K562 (cell line): Measurements from ENCODE around the gene SEMA3A. TPM values are rescaled to one million over a fixed set of nuclear protein-coding genes. Genes with fewer than 3 reads are reported as not detected.

Source experiments
- ATAC-seq: fragments of 200-7000 bp; cut with Tn5 transposase; 3 replicates; pipeline ENCODE4 v1.9.1; 2020; ENCODE audit warnings: moderate library complexity
- BruUV-seq: library from RNA; stranded (reverse); fragments of 400-500 nt; replicated peaks from 2 replicates; lab custom pipeline; 2021; lab: Mats Ljungman, UMichigan
- CTCF ChIA-PET: fragments of 300-600 bp; formaldehyde crosslinking; extraction: SDS; loops from one replicate; lab custom pipeline; 2021; ENCODE audit warnings: low intra/inter-chr PET ratio; lab: Yijun Ruan, JAX
- POLR2A ChIA-PET: fragments of 300-600, 350-650 bp; sonication (Branson Sonifier 250); formaldehyde crosslinking; extraction: SDS; loops from one replicate; lab custom pipeline; 2021; ENCODE audit warnings: antibody characterized with exemption, inconsistent platforms; lab: Yijun Ruan, JAX
- DNase-seq, 4 experiments: peaks; one replicate each; pipeline versions ENCODE4 v3.0.0 to v3.0.0-alpha.2; 2011 to 2018; ENCODE audit warnings: low spot score in 3 of 4, mixed read lengths in 3 of 4; ENCODE audit errors: extremely low read depth in 1 of 4
- FAIRE-seq: peaks from 2 replicates; lab custom pipeline; 2011; peaks lifted over from hg19 to GRCh38; lab: Jason Lieb, UNC
- H2AFZ ChIP-seq: 2 replicates; pipeline ENCODE4 v1.6.0; 2011; ENCODE audit warnings: low read depth, low read length, control low read depth, inconsistent platforms
- H3K27ac ChIP-seq: fragments of 200-600 bp; 3 replicates; pipeline ENCODE4 v1.8.0; 2011; ENCODE audit warnings: low read depth, mild to moderate bottlenecking, control low read depth, inconsistent platforms, low read length, moderate library complexity, mixed read lengths; ENCODE audit errors: extremely low read depth
- H3K27me3 ChIP-seq, 2 experiments: fragments of 300-600 bp in 1 of 2; 2 replicates in 1 of 2; 3 replicates in 1 of 2; pipeline versions ENCODE4 v1.6.0 to v1.8.0; 2011; ENCODE audit warnings: inconsistent platforms in 2 of 2, low read length in 2 of 2, mild to moderate bottlenecking in 1 of 2, mixed read lengths in 1 of 2, moderate library complexity in 1 of 2; ENCODE audit not compliant: control insufficient read depth in 2 of 2, insufficient read depth in 2 of 2
- H3K36me3 ChIP-seq: fragments of 300-600 bp; 3 replicates; pipeline ENCODE4 v1.8.0; 2011; ENCODE audit warnings: mild to moderate bottlenecking, low read length, inconsistent platforms; ENCODE audit not compliant: control insufficient read depth, insufficient read depth
- H3K4me1 ChIP-seq, 2 experiments: fragments of 200-600 bp in 1 of 2; replicated peaks in 1 of 2; 2 replicates in 1 of 2; 3 replicates in 1 of 2; pipeline versions ENCODE4 v1.5.1 to v1.8.0; 2011; ENCODE audit warnings: inconsistent platforms in 2 of 2, low read length in 2 of 2, mild to moderate bottlenecking in 1 of 2, mixed read lengths in 1 of 2, moderate library complexity in 1 of 2; ENCODE audit not compliant: control insufficient read depth in 2 of 2, insufficient read depth in 2 of 2
- H3K4me2 ChIP-seq: 2 replicates; pipeline ENCODE4 v1.6.1; 2011; ENCODE audit warnings: low read length, control low read depth, inconsistent platforms, mixed read lengths; ENCODE audit not compliant: insufficient read depth
- H3K4me3 ChIP-seq: fragments of 200-600 bp; sonication (generic), shearing (Covaris generic); 2 replicates; pipeline ENCODE4 v1.5.1; 2016; ENCODE audit warnings: control low read depth, inconsistent platforms
- H3K79me2 ChIP-seq: fragments of 200-600 bp; 3 replicates; pipeline ENCODE4 v1.8.0; 2011; ENCODE audit warnings: low read length, inconsistent platforms; ENCODE audit not compliant: control insufficient read depth, insufficient read depth
- H3K9ac ChIP-seq, 2 experiments: 2 replicates each; pipeline versions ENCODE4 v1.6.0 to v1.6.1; 2011; ENCODE audit warnings: low read depth in 2 of 2, low read length in 2 of 2, control low read depth in 1 of 2, inconsistent platforms in 1 of 2, mild to moderate bottlenecking in 1 of 2, mixed read lengths in 1 of 2; ENCODE audit not compliant: insufficient read depth in 1 of 2
- H3K9me1 ChIP-seq: one replicate; pipeline ENCODE4 v1.6.0; 2011; ENCODE audit warnings: inconsistent platforms, mild to moderate bottlenecking, low read length, moderate library complexity; ENCODE audit not compliant: control insufficient read depth, insufficient read depth
- H3K9me3 ChIP-seq: replicated peaks from 2 replicates; pipeline ENCODE4 v1.5.1; 2011; ENCODE audit warnings: low read depth, low read length, inconsistent platforms; ENCODE audit not compliant: control insufficient read depth, insufficient read depth
- H4K20me1 ChIP-seq: replicated peaks from 2 replicates; pipeline ENCODE4 v1.6.1; 2011; ENCODE audit warnings: low read length, inconsistent platforms, mixed read lengths; ENCODE audit not compliant: control insufficient read depth, insufficient read depth
- ATF7 ChIP-seq: fragments of 450-650 bp; IDR thresholded peaks from 2 replicates; pipeline ENCODE4 v1.7.1; 2014; ENCODE audit warnings: mild to moderate bottlenecking, moderate library complexity
- COPS2 ChIP-seq: fragments of 450-650 bp; conservative IDR thresholded peaks from 2 replicates; pipeline ENCODE4 v1.6.1; 2016; ENCODE audit warnings: mild to moderate bottlenecking, moderate library complexity
- FOXP1 ChIP-seq: sonication (generic); formaldehyde crosslinking; IDR thresholded peaks from 2 replicates; pipeline ENCODE4 v1.8.0; 2022; ENCODE audit warnings: mild to moderate bottlenecking, missing genetic modification reagents
- GABPB1 ChIP-seq: sonication (generic); formaldehyde crosslinking; IDR thresholded peaks from 2 replicates; pipeline ENCODE4 v1.8.0; 2022; ENCODE audit warnings: mild to moderate bottlenecking, missing genetic modification reagents
- MYBL2 ChIP-seq, 2 experiments: fragments of 450-650 bp in 1 of 2; sonication (generic) in 1 of 2; formaldehyde crosslinking in 1 of 2; IDR thresholded peaks; 2 replicates each; pipeline versions ENCODE4 v1.6.1 to v1.8.1; 2017 to 2022; ENCODE audit warnings: borderline replicate concordance in 1 of 2, inconsistent platforms in 1 of 2, low read depth in 1 of 2, mild to moderate bottlenecking in 1 of 2, missing genetic modification reagents in 1 of 2, moderate library complexity in 1 of 2
- NBN ChIP-seq: fragments of 450-650 bp; IDR thresholded peaks from 2 replicates; pipeline ENCODE4 v1.6.1; 2016; ENCODE audit warnings: low read depth, mild to moderate bottlenecking
- PREB ChIP-seq: sonication (generic); formaldehyde crosslinking; IDR thresholded peaks from 2 replicates; pipeline ENCODE4 v1.8.1; 2023; ENCODE audit warnings: mild to moderate bottlenecking, missing genetic modification reagents
- SFPQ ChIP-seq: fragments of 200-400 bp; formaldehyde crosslinking; IDR thresholded peaks from 2 replicates; pipeline ENCODE4 v1.6.1; 2017; ENCODE audit warnings: mild to moderate bottlenecking, low read depth, low read length, moderate library complexity
- SRSF9 ChIP-seq: fragments of 200-400 bp; formaldehyde crosslinking; IDR thresholded peaks from 2 replicates; pipeline ENCODE4 v1.6.1; 2017; ENCODE audit warnings: low read depth, low read length, borderline replicate concordance
- STAG1 ChIP-seq: sonication (generic); formaldehyde crosslinking; IDR thresholded peaks from 2 replicates; pipeline ENCODE4 v1.5.0; 2020; ENCODE audit warnings: missing genetic modification reagents, borderline replicate concordance
- STAT5B ChIP-seq: fragments of 250-450 bp; sonication (Bioruptor Pico); IDR thresholded peaks from 2 replicates; pipeline ENCODE4 v1.8.0; 2021; ENCODE audit warnings: mild to moderate bottlenecking, inconsistent platforms
- TEAD2 ChIP-seq: fragments of 450-650 bp; IDR thresholded peaks from 2 replicates; pipeline ENCODE4 v1.6.1; 2016; ENCODE audit warnings: missing genetic modification characterization, control low read depth, missing compliant biosample characterization
- U2AF2 ChIP-seq: fragments of 200-400 bp; formaldehyde crosslinking; optimal IDR thresholded peaks from 2 replicates; pipeline ENCODE3; 2017; ENCODE audit warnings: low read depth, mild to moderate bottlenecking, low read length
- ZFP91 ChIP-seq: sonication (generic); formaldehyde crosslinking; IDR thresholded peaks from 2 replicates; pipeline ENCODE4 v1.8.0; 2022; ENCODE audit warnings: mild to moderate bottlenecking, missing genetic modification reagents
- ZNF696 ChIP-seq: fragments of 250-450 bp; sonication (Bioruptor Pico); conservative IDR thresholded peaks from 2 replicates; pipeline ENCODE4 v1.4.0; 2020; ENCODE audit warnings: mild to moderate bottlenecking, moderate library complexity
- WGBS: fragments of 100-300 bp; shearing (Covaris generic); methylation state at CpG from one replicate; pipeline ENCODE4 v1.1.6; 2016; ENCODE audit warnings: low coverage, mixed read lengths; ENCODE audit not compliant: insufficient coverage; ENCODE audit errors: missing lambda C conversion rate; 5-methylcytosine and 5-hydroxymethylcytosine counted together
- in situ Hi-C: fragments of 300-500 bp; cut with MboI; formaldehyde crosslinking; loops from 4 replicates; pipeline ENCODE4 v1.15.0; 2018; ENCODE audit warnings: inconsistent platforms, mixed read lengths
- intact Hi-C: fragments of 100-400 bp; cut with micrococcal nuclease; formaldehyde crosslinking; loops from 2 replicates; pipeline ENCODE4 v1.14.2; 2022
- polyA plus RNA-seq, 8 experiments: library from polyadenylated mRNA; depleted of rRNA in 4 of 8; stranded (reverse) in 5 of 8; unstranded in 3 of 8; fragments of >200 nt; fragmentation: Nextera tagmentation in 2 of 8; fragmentation: Illumina TruSeq in 1 of 8; extraction: Ambion mirVana in 2 of 8; extraction: Trizol in 1 of 8; gene quantifications; 2 replicates each; pipeline versions ENCODE4 v1.2.1 to v1.2.3, GENCODE V29; 2011 to 2014; ENCODE audit warnings: inconsistent platforms in 1 of 8, missing spikeins in 1 of 8
- total RNA-seq, 7 experiments: library from RNA; depleted of rRNA in 6 of 7; stranded (reverse); fragments of >200 nt in 6 of 7; fragmentation: Illumina TruSeq in 2 of 7; extraction: Trizol in 2 of 7; gene quantifications; 2 replicates each; pipeline versions ENCODE4 v1.2.1 to v1.2.3, GENCODE V29; 2011 to 2021; ENCODE audit warnings: low replicate concordance in 1 of 7

The SEMA3A gene
- total and polyA plus RNA-seq, 9 of the 15 experiments (the other 6 are each of a cell fraction or from before 2014, with no cell fraction given) = 0.36 to 3.0 (median 1.1) TPM

GRCh38 chr7:84095971-84096370, 98.6 kb downstream of the SEMA3A start (continued):
- no peak for TF ChIP-seq MYBL2 (IDR thresholded peaks at IDR 0.05; ENCODE audit: low read depth)
- no peak for TF ChIP-seq MYBL2 (CRISPR knock-in tag; IDR thresholded peaks at IDR 0.05; ENCODE audit: borderline replicate concordance)
- no peak for TF ChIP-seq STAG1
- TF ChIP-seq ZNF696 (CRISPR knock-in tag) = no peak
- TF ChIP-seq PREB (CRISPR knock-in tag) = no peak
- TF ChIP-seq NBN = no peak
- TF ChIP-seq ATF7 = no peak
- TF ChIP-seq U2AF2 = no peak

GRCh38 chr7:84092207-84092606, 102.4 kb downstream of the SEMA3A start:
- Histone ChIP-seq H3K4me2 (no peak overlapping the region), H3K36me3 (no peaks in the 10 kb centered on the region), H4K20me1 (no peaks in the 10 kb centered on the region), H3K79me2 (no peaks in the 10 kb centered on the region), H2AFZ (no peak overlapping the region), H3K9me1 (no peaks in the 10 kb centered on the region), H3K9me3 (no peaks in the 10 kb centered on the region), H3K4me1 (no peaks in the 10 kb centered on the region), H3K9ac (no peak overlapping the region), H3K27ac (no peak overlapping the region), H3K27me3 (no peaks in the 10 kb centered on the region), H3K4me3 (no peak overlapping the region)
- POLR2A ChIA-PET = interaction anchor here (0.6 kb wide), 1 partner anchor 1199 kb away, joined by 4 read pairs; no protein-coding TSS in a partner anchor
- CTCF ChIA-PET = no interaction called here
- ATAC-seq (no peak), DNase-seq (no peak), FAIRE-seq (no peak)
- intact Hi-C loops = no loop called here
- WGBS = 2% methylated on average over 5 of the region's 5 CpGs
- BruUV-seq = no TSS peak
- in situ Hi-C loops = no loop called here
- TF ChIP-seq SRSF9 = no peak
- TF ChIP-seq FOXP1 = no peak
- peak; percentile 43; the same call in 1 of the 2 replicates for TF ChIP-seq MYBL2 (IDR thresholded peaks at IDR 0.05; ENCODE audit: low read depth)
- 0 out of 2 replicates have a peak, but pooled peaks have one; percentile 49 for TF ChIP-seq MYBL2 (CRISPR knock-in tag; IDR thresholded peaks at IDR 0.05; ENCODE audit: borderline replicate concordance)
- no peak for TF ChIP-seq COPS2
- no peak for TF ChIP-seq STAT5B
- TF ChIP-seq GABPB1 (CRISPR knock-in tag) = peak; percentile 60; the same call in 1 of the 2 replicates
- TF ChIP-seq ZFP91 (CRISPR knock-in tag) = peak; percentile 14; the same call in 1 of the 2 replicates
- TF ChIP-seq SFPQ = no peak
- TF ChIP-seq TEAD2 (tag) = no peak
